ENCODE results near the gene LIMA1. TPM values are rescaled to one million over a fixed set of nuclear protein-coding genes. Genes with fewer than 3 reads are reported as not detected.
"Not testable (repeated sequence)": the region's sequence is repeated elsewhere in the genome, so short reads cannot be mapped to it uniquely, and the experiment has no call there.

The LIMA1 gene
- total RNA-seq, 1 donor from 2014 or later: 15.0 TPM

DNA sequence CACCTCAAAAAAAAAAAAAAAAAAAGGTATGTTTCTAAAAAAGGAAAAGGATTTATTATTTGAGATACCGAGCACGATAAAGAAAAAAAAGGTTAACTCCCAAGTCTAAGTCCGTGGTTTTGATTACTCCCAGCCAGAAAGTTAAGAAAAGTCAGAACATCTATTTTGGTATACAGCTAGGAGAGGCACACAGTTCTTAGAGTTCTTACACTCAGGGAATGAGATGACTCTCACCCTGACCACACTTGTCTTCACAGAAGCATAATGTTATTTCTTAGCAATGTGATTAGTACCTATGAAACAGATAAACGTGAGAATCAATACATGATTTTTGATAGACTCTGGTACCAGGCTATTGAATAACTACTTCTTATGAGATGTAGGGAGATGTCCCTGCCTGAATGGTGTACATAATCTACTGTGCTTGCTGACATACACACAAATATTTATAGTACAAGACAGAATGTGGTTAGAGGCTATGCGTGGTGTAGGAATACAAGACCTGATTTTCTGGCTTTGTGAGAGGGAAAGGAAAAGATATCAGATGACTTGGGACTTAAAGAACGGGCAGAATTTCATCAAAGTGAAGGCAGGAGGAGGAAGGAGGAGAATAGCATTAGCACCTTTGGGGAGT, 31.6 kb downstream of the LIMA1 start:
- intact Hi-C loops (cut with micrococcal nuclease): no loop called here
- DNase-seq: no peak

GRCh38 chr12:50249464-50250182, 33.7 kb downstream of the LIMA1 start:
- DNase-seq (no peak), ATAC-seq (no peak)
- intact Hi-C loops (cut with micrococcal nuclease): no loop called here

More for the DNA sequence above, 31.6 kb downstream of the LIMA1 start:
- ATAC-seq: no peak

DNA sequence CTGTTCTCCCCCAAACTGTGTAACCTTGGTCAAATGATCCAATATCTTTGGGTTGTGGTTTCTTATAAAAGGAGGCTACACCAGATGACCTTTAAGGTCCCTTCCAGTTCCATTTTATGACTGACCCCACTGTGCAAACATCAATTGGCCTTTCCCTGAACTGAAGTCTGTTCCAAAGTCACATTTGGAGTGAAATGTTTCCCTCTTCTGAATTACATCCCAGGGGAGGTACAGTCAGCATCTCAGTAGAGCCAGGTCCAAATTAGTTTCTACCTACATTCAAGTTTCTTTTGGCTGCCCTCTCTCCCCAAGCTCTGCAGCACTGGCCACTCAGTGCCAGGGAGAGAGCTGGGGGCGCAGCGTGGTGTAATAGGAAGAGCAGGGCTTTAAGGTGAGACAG, 34.4 kb downstream of the LIMA1 start:
- ATAC-seq: no peak
- DNase-seq: no peak
- intact Hi-C loops (cut with micrococcal nuclease): no loop called here

GRCh38 chr12:50248411-50248810, 34.9 kb downstream of the LIMA1 start:
- intact Hi-C loops (cut with micrococcal nuclease): no loop called here
- DNase-seq (no peak), ATAC-seq (no peak)

- ATAC-seq; intact Hi-C loops (cut with micrococcal nuclease): not testable (repeated sequence)
- DNase-seq: peak; percentile 33
Observed at GRCh38 chr12:50247665-50248064, 35.7 kb downstream of the LIMA1 start.

GRCh38 chr12:50246873-50247612, 36.3 kb downstream of the LIMA1 start:
- intact Hi-C loops (cut with micrococcal nuclease): no loop called here
- ATAC-seq: peak; percentile 90
- DNase-seq: peak; percentile 71

GRCh38 chr12:50246197-50246865, 37.0 kb downstream of the LIMA1 start:
- intact Hi-C loops (cut with micrococcal nuclease): no loop called here
- ATAC-seq (no peak), DNase-seq (no peak)

- DNase-seq: no peak
- intact Hi-C loops (cut with micrococcal nuclease): no loop called here
- no peak for ATAC-seq
Observed at GRCh38 chr12:50243507-50243906, 39.8 kb downstream of the LIMA1 start.

DNA sequence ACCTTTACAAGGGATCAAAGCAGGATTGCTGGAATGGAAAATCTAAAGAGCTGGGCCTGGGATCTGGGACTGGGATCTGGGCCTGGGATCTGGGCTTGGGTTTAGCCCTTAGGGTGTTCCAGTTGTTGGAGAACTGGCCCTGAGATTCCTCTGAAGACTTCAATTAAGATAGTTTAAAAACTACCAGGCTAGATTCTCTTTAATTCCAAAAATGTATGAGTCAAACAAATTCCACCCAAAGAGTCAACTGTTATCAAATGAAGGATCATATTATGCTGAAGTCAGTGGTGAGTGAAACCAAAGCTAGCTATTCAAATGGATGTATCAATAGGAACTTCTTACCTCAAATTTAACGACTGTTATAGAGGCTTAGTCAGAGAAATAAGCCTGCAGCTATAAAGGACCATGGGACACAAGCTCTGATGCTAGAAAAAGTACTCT, 40.5 kb downstream of the LIMA1 start:
- intact Hi-C loops (cut with micrococcal nuclease): no loop called here
- DNase-seq: no peak
- ATAC-seq: no peak

DNA sequence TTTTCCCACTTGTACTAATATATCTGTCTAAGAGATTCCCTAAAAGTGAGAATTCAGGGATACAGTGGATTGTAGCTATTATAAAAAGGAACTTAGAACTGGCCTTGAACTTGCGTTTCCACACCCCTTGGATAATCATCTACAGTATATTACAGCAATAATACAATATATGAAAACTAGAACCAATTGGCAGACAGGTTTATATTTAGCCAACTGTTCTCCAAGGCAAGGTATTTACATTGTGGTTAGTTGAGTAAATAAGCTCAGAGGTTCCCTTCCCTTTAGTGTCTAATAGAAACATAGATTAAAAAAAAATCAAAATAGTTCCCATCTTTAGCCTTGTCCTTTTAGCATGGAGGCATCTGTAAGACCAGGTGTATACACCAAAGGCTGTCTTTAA, 42.1 kb downstream of the LIMA1 start:
- ATAC-seq (no peak), DNase-seq (no peak)
- intact Hi-C loops (cut with micrococcal nuclease): no loop called here

- ATAC-seq: no peak
- intact Hi-C loops (cut with micrococcal nuclease): no loop called here
Observed at GRCh38 chr12:50240792-50241114, 42.6 kb downstream of the LIMA1 start.

DNA sequence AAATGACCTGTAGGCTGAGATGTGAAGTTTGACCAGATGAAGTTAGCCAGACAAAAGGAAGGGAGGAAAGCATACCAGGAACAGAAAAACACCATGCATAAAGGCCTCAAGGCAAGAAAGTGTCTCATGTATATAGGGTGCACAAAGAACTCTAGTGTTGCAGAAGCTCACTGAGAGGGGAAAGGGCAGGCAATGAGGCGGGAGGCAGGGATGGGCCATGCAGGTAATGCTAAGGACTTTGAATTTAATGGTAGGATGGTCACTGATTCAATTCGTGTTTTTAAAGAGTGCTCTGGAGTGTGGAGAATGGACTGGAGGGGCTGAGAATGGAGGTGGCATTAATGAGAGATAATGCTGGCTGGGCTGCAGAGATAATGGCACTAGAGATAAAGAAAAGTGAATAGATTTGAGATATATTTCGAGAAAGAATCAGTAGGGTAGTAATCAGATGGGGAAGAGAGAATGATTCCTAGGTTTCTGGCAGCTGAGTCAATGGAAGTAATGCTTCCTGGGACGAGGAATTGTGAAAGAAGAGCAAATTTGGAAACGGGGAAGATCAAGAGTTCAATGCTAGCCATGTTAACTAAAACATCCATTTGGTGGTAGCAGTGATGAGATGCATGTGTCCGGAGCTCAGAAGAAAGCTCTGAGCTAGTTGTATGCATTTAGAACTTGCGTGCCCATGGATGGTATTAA, 43.1 kb downstream of the LIMA1 start:
- ATAC-seq: no peak
- intact Hi-C loops (cut with micrococcal nuclease): no loop called here
- DNase-seq: no peak

More at GRCh38 chr12:50240792-50241114, 42.6 kb downstream of the LIMA1 start:
- no peak for DNase-seq

DNA sequence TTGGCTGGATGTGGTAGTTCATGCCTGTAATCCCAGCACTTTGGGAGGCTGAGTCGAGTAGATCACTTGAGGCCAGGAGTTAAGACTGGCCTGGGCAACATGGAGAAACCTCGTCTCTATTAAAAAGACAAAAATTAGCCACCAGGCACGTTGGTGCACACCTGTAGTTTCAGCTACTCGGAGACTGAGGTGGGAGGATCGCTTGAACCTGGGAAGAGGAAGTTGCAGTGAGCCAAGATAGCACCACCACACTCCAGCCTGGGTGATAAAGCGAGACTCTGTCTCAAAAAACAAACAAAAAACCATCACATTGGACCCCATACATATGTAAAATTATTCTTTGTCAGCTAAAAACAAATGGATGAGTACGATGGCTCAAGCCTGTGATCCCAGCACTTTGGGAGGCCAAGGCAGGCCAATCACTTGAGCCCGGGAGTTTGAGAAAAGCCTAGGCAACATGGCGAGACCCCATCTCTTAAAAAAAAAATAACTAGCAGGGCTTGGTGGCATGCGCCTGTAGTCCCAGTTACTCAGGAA, 43.9 kb downstream of the LIMA1 start:
- no peak for DNase-seq
- no peak for ATAC-seq
- intact Hi-C loops (cut with micrococcal nuclease): no loop called here

- intact Hi-C loops (cut with micrococcal nuclease): no loop called here
- ATAC-seq (no peak), DNase-seq (no peak)
Observed at GRCh38 chr12:50234347-50234746, 49.0 kb downstream of the LIMA1 start.

GRCh38 chr12:50232771-50233209, 50.5 kb downstream of the LIMA1 start:
- ATAC-seq (no peak), DNase-seq (no peak)
- intact Hi-C loops (cut with micrococcal nuclease): no loop called here

DNA sequence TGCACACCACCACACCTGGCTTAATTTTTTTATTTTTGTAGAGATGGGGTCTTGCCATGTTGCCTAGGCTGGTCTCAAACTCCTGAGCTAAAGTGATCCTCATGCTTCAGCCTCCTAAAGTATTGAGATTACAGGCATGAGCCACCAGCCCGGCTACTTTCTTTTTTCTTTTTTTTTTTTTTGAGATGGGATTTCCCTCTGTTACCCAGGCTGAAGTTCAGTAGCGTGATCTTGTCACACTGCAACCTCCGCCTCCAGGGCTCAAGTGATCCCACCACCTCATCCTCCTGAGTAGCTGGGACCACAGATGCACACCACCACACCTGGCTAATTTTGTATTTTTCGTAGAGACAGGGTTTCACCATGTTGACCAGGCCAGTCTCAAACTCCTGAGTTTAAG, 51.1 kb downstream of the LIMA1 start:
- DNase-seq (no peak), ATAC-seq (no peak)
- intact Hi-C loops (cut with micrococcal nuclease): no loop called here

DNA sequence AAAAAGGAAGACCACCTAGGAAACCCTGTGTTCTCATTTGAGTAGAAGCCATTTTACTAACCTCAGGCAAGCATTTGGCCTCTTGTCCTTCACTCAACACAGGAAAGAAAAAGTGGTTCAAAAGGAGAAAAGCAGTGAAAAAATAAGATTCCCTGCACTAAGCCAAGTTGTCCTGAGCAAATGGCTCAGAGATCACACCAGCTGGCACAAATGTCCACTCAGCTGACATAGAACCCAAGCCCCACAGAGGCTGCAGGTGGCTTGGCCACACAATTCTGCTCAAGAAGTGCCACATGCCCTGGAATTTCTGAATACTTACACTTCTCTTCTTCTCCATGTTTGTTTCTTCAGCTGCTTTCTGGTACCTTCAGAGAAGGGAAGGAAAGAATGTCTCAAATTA, 52.0 kb downstream of the LIMA1 start:
- no peak for DNase-seq
- ATAC-seq: no peak
- intact Hi-C loops (cut with micrococcal nuclease): no loop called here

DNA sequence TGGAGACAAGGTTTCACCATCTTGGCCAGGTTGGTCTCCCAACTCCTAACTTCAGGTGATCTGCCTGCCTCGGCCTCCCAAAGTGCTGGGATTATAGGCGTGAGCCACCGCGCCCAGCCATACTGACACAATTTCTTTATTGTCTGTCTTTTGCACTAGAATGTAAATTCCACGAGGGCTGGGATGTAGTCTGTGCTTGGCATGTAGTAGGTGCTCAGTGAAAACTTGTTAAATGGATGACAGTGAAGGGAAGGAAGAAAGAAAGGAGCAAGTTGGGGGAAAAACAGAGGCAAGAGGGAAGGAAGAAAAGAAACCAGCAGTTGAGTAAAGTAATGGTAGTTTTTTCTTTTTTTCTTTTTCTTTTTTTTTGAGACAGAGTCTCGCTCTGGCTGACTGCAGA, 53.1 kb downstream of the LIMA1 start:
- intact Hi-C loops (cut with micrococcal nuclease): no loop called here
- no peak for ATAC-seq

More for the DNA sequence above, 53.1 kb downstream of the LIMA1 start:
- no peak for DNase-seq
